Left lung (tissue), 10 donors: ENCODE data around the gene CRB2. TPM values are rescaled to one million over a fixed set of nuclear protein-coding genes. Genes with fewer than 3 reads are reported as not detected.

ENCODE experiments used
- ATAC-seq: fragments of 200-7000 bp; cut with Tn5 transposase; one replicate; pipeline ENCODE4 v1.9.1; 2020; ENCODE audit warnings: moderate library complexity
- DNase-seq, 4 donors: peaks; one replicate each; pipeline ENCODE4 v3.0.0-alpha.2; 2013 to 2020
- H3K27ac ChIP-seq, 2 donors: fragments of 200-600 bp; sonication (generic) in 1 of 2; one replicate each; pipeline versions ENCODE4 v1.5.0 to v1.8.0; 2020 to 2021
- H3K27me3 ChIP-seq, 2 donors: fragments of 200-600 bp; sonication (generic) in 1 of 2; one replicate each; pipeline versions ENCODE4 v1.5.0 to v1.8.0; 2020 to 2021
- H3K36me3 ChIP-seq, 2 donors: fragments of 200-600 bp; sonication (generic) in 1 of 2; one replicate each; pipeline versions ENCODE4 v1.5.0 to v1.8.0; 2020 to 2021
- H3K4me1 ChIP-seq, 2 donors: fragments of 200-600 bp; one replicate each; pipeline ENCODE4 v1.8.0; 2021
- H3K4me3 ChIP-seq, 2 donors: fragments of 200-600 bp; sonication (generic) in 1 of 2; one replicate each; pipeline versions ENCODE4 v1.5.0 to v1.8.0; 2020 to 2021; ENCODE audit warnings: mild to moderate bottlenecking in 1 of 2
- H3K9me3 ChIP-seq, 2 donors: fragments of 200-600 bp; sonication (generic) in 1 of 2; one replicate each; pipeline versions ENCODE4 v1.5.0 to v1.8.0; 2020 to 2021
- CTCF ChIP-seq, 2 donors: fragments of 200-600 bp; sonication (generic) in 1 of 2; IDR thresholded peaks; one replicate each; pipeline versions ENCODE4 v1.5.0 to v1.8.0; 2021; ENCODE audit warnings: antibody characterized with exemption in 2 of 2
- intact Hi-C, 2 donors: fragments of 100-400 bp; cut with DNase I; formaldehyde crosslinking; loops; one replicate each; pipeline versions ENCODE4 v1.11.2 to v1.14.2; 2022
- polyA plus RNA-seq, 6 donors: library from polyadenylated mRNA; unstranded; fragments of 120-200 nt; gene quantifications; one replicate each; pipeline ENCODE4 v1.2.1, GENCODE V29; 2013; ENCODE audit not compliant: insufficient read length in 6 of 6
- total RNA-seq, 2 donors: library from RNA; stranded (reverse); fragmentation: NEBNext Ultra II Directional; extraction: Animal tissue kit (Norgen Biotek cat#: 25700); gene quantifications; one replicate each; pipeline ENCODE4 v1.2.1, GENCODE V29; 2021
- donor health status: DM: no; HTN: yes; CAD: no.
- donor health status: DM: no; HTN: no; CAD: no.

Gene CRB2
- total and polyA plus RNA-seq, 8 donors = 0.08 to 0.58 (median 0.34) TPM

GRCh38 chr9:123420592-123421111 lies 64.7 kb downstream of the CRB2 start:
- ATAC-seq (peak; percentile 27), DNase-seq (peak in 2 of 4 donors; percentile 12 to 37)
- peaks cover 0 to 44% of the 10 kb centered on the region in 2 donors for H3K36me3 ChIP-seq
- intact Hi-C loops = no loop called here
- no peaks in the 10 kb centered on the region for H3K27me3 ChIP-seq
- no peak for TF ChIP-seq CTCF (IDR thresholded peaks at IDR 0.05)
- H3K4me1 ChIP-seq = no peaks in the 10 kb centered on the region
- H3K27ac ChIP-seq = no peak overlapping the region
- H3K4me3 ChIP-seq = no peak overlapping the region
- H3K9me3 ChIP-seq = no peaks in the 10 kb centered on the region

GRCh38 chr9:123421186-123421585 lies 65.2 kb downstream of the CRB2 start:
- TF ChIP-seq CTCF (IDR thresholded peaks at IDR 0.05) = no peak
- Histone ChIP-seq H3K4me1 (no peaks in the 10 kb centered on the region), H3K27ac (no peak overlapping the region), H3K27me3 (no peaks in the 10 kb centered on the region), H3K36me3 (peaks cover 0 to 43% of the 10 kb centered on the region in 2 donors), H3K9me3 (no peaks in the 10 kb centered on the region), H3K4me3 (no peak overlapping the region)
- ATAC-seq (no peak), DNase-seq (peak in 1 of 4 donors; percentile 9)
- intact Hi-C loops = no loop called here

- peak in 1 of 4 donors; percentile 20 for DNase-seq
- no peaks in the 10 kb centered on the region for H3K9me3 ChIP-seq
- no peak for ATAC-seq
- no peak for TF ChIP-seq CTCF (IDR thresholded peaks at IDR 0.05)
- peaks cover 0 to 36% of the 10 kb centered on the region in 2 donors for H3K36me3 ChIP-seq
- H3K4me3 ChIP-seq = no peak overlapping the region
- no peaks in the 10 kb centered on the region for H3K4me1 ChIP-seq
- H3K27me3 ChIP-seq = no peaks in the 10 kb centered on the region
- no peak overlapping the region for H3K27ac ChIP-seq
- intact Hi-C loops = no loop called here
These were observed 65.9 kb downstream of the CRB2 start for GRCh38 chr9:123421801-123422455.

- no peaks in the 10 kb centered on the region for H3K4me1 ChIP-seq
- peak in 3 of 4 donors; percentile 11 to 37 (median 35) for DNase-seq
- intact Hi-C loops = no loop called here
- no peak for TF ChIP-seq CTCF (IDR thresholded peaks at IDR 0.05)
- no peak overlapping the region for H3K4me3 ChIP-seq
- no peaks in the 10 kb centered on the region for H3K27me3 ChIP-seq
- no peak overlapping the region for H3K27ac ChIP-seq
- H3K9me3 ChIP-seq = no peaks in the 10 kb centered on the region
- no peak for ATAC-seq
- peaks cover 0 to 41% of the 10 kb centered on the region in 2 donors for H3K36me3 ChIP-seq
These were observed 66.8 kb downstream of the CRB2 start for GRCh38 chr9:123422635-123423310.

- intact Hi-C loops = no loop called here
- H3K4me1 ChIP-seq = no peaks in the 10 kb centered on the region
- no peak overlapping the region for H3K4me3 ChIP-seq
- no peaks in the 10 kb centered on the region for H3K27me3 ChIP-seq
- H3K27ac ChIP-seq = no peak overlapping the region
- H3K36me3 ChIP-seq = peaks cover 0 to 38% of the 10 kb centered on the region in 2 donors
- peak in 1 of 4 donors; percentile 16 for DNase-seq
- ATAC-seq = no peak
- no peaks in the 10 kb centered on the region for H3K9me3 ChIP-seq
- TF ChIP-seq CTCF (IDR thresholded peaks at IDR 0.05) = no peak
These were observed 67.3 kb downstream of the CRB2 start for GRCh38 chr9:123423311-123423640.
